Suprapubic skin (tissue), 4 donors: ENCODE results near the gene THY1.

ENCODE experiments used
- EP300 ChIP-seq: sonication (generic); formaldehyde crosslinking; IDR thresholded peaks from one replicate; pipeline ENCODE4 v1.6.1; 2017; ENCODE audit warnings: antibody characterized with exemption
- POLR2AphosphoS5 ChIP-seq, 3 donors: sonication (generic); formaldehyde crosslinking; IDR thresholded peaks; one replicate each; pipeline ENCODE4 v1.6.1; 2017; ENCODE audit warnings: antibody characterized with exemption in 3 of 3
- TF ChIP-seq, protein P1 (sequence below), 2 donors: fragments of 200-600 bp in 1 of 2; fragments of 450-650 bp in 1 of 2; sonication (generic) in 1 of 2; IDR thresholded peaks; one replicate each; pipeline ENCODE4 v1.5.1; 2016 to 2019; ENCODE audit warnings: antibody characterized with exemption in 2 of 2, mild to moderate bottlenecking in 1 of 2, moderate library complexity in 1 of 2

DNA sequence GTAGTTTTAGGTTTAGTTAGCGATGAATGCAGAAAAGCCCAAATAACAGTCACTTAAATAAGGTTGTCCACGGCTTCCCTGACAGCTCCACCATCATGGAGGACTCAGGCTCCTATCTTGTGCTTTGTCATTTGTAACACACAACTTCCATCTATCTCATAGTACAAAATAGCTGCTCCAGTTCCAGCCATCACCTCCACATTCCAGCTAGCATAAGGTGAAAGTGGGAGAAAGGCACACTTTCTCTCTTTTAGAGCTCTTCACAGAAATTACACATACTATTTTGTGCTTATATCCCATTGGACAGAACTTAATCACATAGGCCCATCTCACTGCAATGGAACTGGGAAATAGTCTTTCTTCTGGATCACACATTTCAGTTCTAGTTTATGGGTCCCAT lies 8.7 kb downstream of the THY1 start:
- TF ChIP-seq, protein P1, sequence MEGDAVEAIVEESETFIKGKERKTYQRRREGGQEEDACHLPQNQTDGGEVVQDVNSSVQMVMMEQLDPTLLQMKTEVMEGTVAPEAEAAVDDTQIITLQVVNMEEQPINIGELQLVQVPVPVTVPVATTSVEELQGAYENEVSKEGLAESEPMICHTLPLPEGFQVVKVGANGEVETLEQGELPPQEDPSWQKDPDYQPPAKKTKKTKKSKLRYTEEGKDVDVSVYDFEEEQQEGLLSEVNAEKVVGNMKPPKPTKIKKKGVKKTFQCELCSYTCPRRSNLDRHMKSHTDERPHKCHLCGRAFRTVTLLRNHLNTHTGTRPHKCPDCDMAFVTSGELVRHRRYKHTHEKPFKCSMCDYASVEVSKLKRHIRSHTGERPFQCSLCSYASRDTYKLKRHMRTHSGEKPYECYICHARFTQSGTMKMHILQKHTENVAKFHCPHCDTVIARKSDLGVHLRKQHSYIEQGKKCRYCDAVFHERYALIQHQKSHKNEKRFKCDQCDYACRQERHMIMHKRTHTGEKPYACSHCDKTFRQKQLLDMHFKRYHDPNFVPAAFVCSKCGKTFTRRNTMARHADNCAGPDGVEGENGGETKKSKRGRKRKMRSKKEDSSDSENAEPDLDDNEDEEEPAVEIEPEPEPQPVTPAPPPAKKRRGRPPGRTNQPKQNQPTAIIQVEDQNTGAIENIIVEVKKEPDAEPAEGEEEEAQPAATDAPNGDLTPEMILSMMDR (IDR thresholded peaks at IDR 0.05), result no peak
- no peak for TF ChIP-seq POLR2AphosphoS5 (IDR thresholded peaks at IDR 0.05)
- no peak for TF ChIP-seq EP300
